Effector memory CD4-positive, alpha-beta T cell (primary cell): ENCODE results near the gene HELQ.

Experiments used
- DNase-seq, 3 donors: peaks; one replicate each; pipeline ENCODE4 v3.0.0-alpha.2; 2020
- H3K27ac ChIP-seq: 2 replicates; pipeline ENCODE4 v1.7.0; 2013; ENCODE audit warnings: mild to moderate bottlenecking, low read length, moderate library complexity; ENCODE audit not compliant: insufficient read depth, poor library complexity, severe bottlenecking
- H3K27me3 ChIP-seq: replicated peaks from 2 replicates; pipeline ENCODE4 v1.7.0; 2013; ENCODE audit warnings: mild to moderate bottlenecking, low read length; ENCODE audit not compliant: insufficient read depth, control insufficient read depth, poor library complexity, severe bottlenecking
- H3K36me3 ChIP-seq: 2 replicates; pipeline ENCODE4 v1.7.0; 2013; ENCODE audit warnings: mild to moderate bottlenecking, low read length, moderate library complexity; ENCODE audit not compliant: control insufficient read depth, insufficient read depth
- H3K4me1 ChIP-seq: 2 replicates; pipeline ENCODE4 v1.7.0; 2013; ENCODE audit warnings: low read length, mild to moderate bottlenecking; ENCODE audit not compliant: control insufficient read depth, insufficient read depth, poor library complexity, severe bottlenecking
- H3K4me3 ChIP-seq: 2 replicates; pipeline ENCODE4 v1.7.0; 2013; ENCODE audit warnings: low read length, low read depth, mild to moderate bottlenecking; ENCODE audit not compliant: insufficient read depth, poor library complexity, severe bottlenecking
- H3K9me3 ChIP-seq: 2 replicates; pipeline ENCODE4 v1.7.0; 2013; ENCODE audit warnings: mild to moderate bottlenecking, low read length, moderate library complexity; ENCODE audit not compliant: control insufficient read depth

The HELQ gene

DNA sequence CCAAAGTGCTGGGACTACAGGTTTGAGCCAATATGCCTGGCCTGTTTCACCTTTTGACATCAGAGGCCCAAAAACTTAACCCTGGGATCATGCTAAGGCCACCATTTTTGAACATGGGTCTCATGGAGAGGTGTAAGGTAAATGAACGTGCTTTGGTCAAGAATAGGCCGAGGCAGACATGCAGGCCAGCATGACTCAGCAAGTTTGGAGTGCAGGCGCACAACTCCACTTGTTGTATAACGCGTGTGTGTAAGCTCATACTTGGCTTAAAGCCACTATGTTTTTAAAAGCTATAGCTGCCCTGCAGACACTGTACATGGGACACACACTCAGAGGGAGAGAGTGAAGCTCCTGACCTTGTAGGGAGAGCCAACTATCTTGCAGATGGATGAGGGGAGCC, 77.2 kb downstream of the HELQ start:
- Histone ChIP-seq H3K4me3 (no peak overlapping the region), H3K27ac (no peak overlapping the region), H3K4me1 (no peaks in the 10 kb centered on the region), H3K27me3 (no peaks in the 10 kb centered on the region), H3K9me3 (peaks cover 6% of the 10 kb centered on the region), H3K36me3 (no peaks in the 10 kb centered on the region)
- DNase-seq, result no peak

GRCh38 chr4:83372931-83373330, 82.7 kb downstream of the HELQ start:
- H3K4me1 ChIP-seq, result no peaks in the 10 kb centered on the region
- H3K27me3 ChIP-seq, result no peaks in the 10 kb centered on the region
- H3K4me3 ChIP-seq, result no peak overlapping the region
- no peaks in the 10 kb centered on the region for H3K9me3 ChIP-seq
- H3K36me3 ChIP-seq, result no peaks in the 10 kb centered on the region
- no peak overlapping the region for H3K27ac ChIP-seq
- DNase-seq, result no peak

- Histone ChIP-seq H3K4me1 (no peaks in the 10 kb centered on the region), H3K27ac (no peak overlapping the region), H3K4me3 (no peak overlapping the region), H3K27me3 (no peaks in the 10 kb centered on the region), H3K9me3 (no peaks in the 10 kb centered on the region), H3K36me3 (no peaks in the 10 kb centered on the region)
- DNase-seq, result no peak
Measured at GRCh38 chr4:83371936-83372335, 83.7 kb downstream of the HELQ start.

- H3K4me1 ChIP-seq, result no peaks in the 10 kb centered on the region
- H3K36me3 ChIP-seq, result no peaks in the 10 kb centered on the region
- no peaks in the 10 kb centered on the region for H3K9me3 ChIP-seq
- no peak overlapping the region for H3K4me3 ChIP-seq
- H3K27me3 ChIP-seq, result no peaks in the 10 kb centered on the region
- DNase-seq, result no peak
- no peak overlapping the region for H3K27ac ChIP-seq
Measured at GRCh38 chr4:83371235-83371634, 84.4 kb downstream of the HELQ start.

DNA sequence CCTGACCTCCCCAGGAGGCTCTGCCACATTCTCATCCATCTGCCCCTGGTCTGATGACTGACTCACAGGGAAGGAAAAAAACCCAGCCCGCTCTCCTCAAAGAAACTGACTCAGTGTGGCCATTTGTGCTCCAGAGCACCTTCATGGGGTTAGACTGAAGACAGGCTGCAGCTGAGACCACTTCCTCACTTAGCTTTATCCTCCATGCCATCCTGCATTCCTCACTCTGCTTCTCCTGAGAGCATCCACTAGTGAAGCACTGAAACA, 85.0 kb downstream of the HELQ start:
- no peak for DNase-seq
- H3K4me3 ChIP-seq, result no peak overlapping the region
- no peaks in the 10 kb centered on the region for H3K9me3 ChIP-seq
- H3K27me3 ChIP-seq, result no peaks in the 10 kb centered on the region
- H3K27ac ChIP-seq, result no peak overlapping the region
- H3K4me1 ChIP-seq, result no peaks in the 10 kb centered on the region
- no peaks in the 10 kb centered on the region for H3K36me3 ChIP-seq

- Histone ChIP-seq H3K9me3 (no peaks in the 10 kb centered on the region), H3K36me3 (no peaks in the 10 kb centered on the region), H3K27me3 (no peaks in the 10 kb centered on the region), H3K27ac (no peak overlapping the region), H3K4me1 (no peaks in the 10 kb centered on the region), H3K4me3 (no peak overlapping the region)
- DNase-seq, result no peak
Measured at GRCh38 chr4:83369831-83370639, 85.6 kb downstream of the HELQ start.

- no peaks in the 10 kb centered on the region for H3K27me3 ChIP-seq
- no peak overlapping the region for H3K4me3 ChIP-seq
- H3K27ac ChIP-seq, result no peak overlapping the region
- H3K36me3 ChIP-seq, result no peaks in the 10 kb centered on the region
- H3K9me3 ChIP-seq, result no peaks in the 10 kb centered on the region
- no peaks in the 10 kb centered on the region for H3K4me1 ChIP-seq
- DNase-seq, result no peak
Measured at GRCh38 chr4:83364312-83364711, 91.3 kb downstream of the HELQ start.

GRCh38 chr4:83362492-83363329, 92.9 kb downstream of the HELQ start:
- H3K27me3 ChIP-seq, result no peaks in the 10 kb centered on the region
- no peaks in the 10 kb centered on the region for H3K36me3 ChIP-seq
- H3K27ac ChIP-seq, result no peak overlapping the region
- no peaks in the 10 kb centered on the region for H3K9me3 ChIP-seq
- H3K4me3 ChIP-seq, result no peak overlapping the region
- no peaks in the 10 kb centered on the region for H3K4me1 ChIP-seq
- DNase-seq, result no peak

- H3K36me3 ChIP-seq, result no peaks in the 10 kb centered on the region
- no peaks in the 10 kb centered on the region for H3K27me3 ChIP-seq
- DNase-seq, result no peak
- no peak overlapping the region for H3K27ac ChIP-seq
- no peaks in the 10 kb centered on the region for H3K9me3 ChIP-seq
- H3K4me1 ChIP-seq, result no peaks in the 10 kb centered on the region
- H3K4me3 ChIP-seq, result no peak overlapping the region
Measured at GRCh38 chr4:83361416-83362103, 94.1 kb downstream of the HELQ start.

DNA sequence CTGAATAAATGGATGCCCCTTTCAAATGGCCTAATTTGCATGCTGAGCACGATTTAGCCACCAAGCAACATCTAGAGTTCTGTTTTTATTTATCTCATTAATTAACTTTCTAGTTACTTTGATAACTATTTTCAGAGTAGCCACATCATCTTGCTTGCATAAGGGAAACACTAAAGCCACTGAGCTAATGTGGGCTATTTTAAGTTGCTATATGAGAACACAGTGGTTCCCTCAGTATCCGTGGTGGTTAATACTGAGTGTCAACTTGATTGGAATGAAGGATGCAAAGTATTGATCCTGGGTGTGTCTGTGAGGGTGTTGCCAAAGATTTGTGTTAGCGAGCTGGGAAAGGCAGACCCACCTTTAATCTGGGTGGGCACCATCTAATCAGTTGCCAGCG, 95.6 kb downstream of the HELQ start:
- Histone ChIP-seq H3K36me3 (no peaks in the 10 kb centered on the region), H3K4me1 (no peaks in the 10 kb centered on the region), H3K27me3 (no peaks in the 10 kb centered on the region), H3K9me3 (no peaks in the 10 kb centered on the region), H3K27ac (no peak overlapping the region), H3K4me3 (no peak overlapping the region)
- no peak for DNase-seq
